CD14-positive monocyte (primary cell): ENCODE data around the gene NLRC5. TPM values are rescaled to one million over a fixed set of nuclear protein-coding genes. Genes with fewer than 3 reads are reported as not detected.

ENCODE experiments used
- DNase-seq, 3 donors: peaks; one replicate each; pipeline ENCODE4 v3.0.0-alpha.2; 2011 to 2022
- H2AFZ ChIP-seq: 2 replicates; pipeline ENCODE4 v1.6.0; 2012; ENCODE audit warnings: mild to moderate bottlenecking, low read depth, low read length, inconsistent platforms; ENCODE audit not compliant: insufficient read depth, poor library complexity, severe bottlenecking
- H3K27ac ChIP-seq, 2 donors: 1 replicate in 1 of 2; 2 replicates in 1 of 2; pipeline ENCODE4 v1.5.1; 2012 to 2013; ENCODE audit warnings: low read length in 2 of 2, control low read depth in 1 of 2, inconsistent platforms in 1 of 2, low read depth in 1 of 2, mild to moderate bottlenecking in 1 of 2
- H3K27me3 ChIP-seq, 2 donors: one replicate each; pipeline versions ENCODE4 v1.6.0 to v1.6.1; 2011 to 2013; ENCODE audit warnings: low read length in 2 of 2; ENCODE audit not compliant: control insufficient read depth in 2 of 2, insufficient read depth in 2 of 2
- H3K36me3 ChIP-seq, 2 donors: replicated peaks in 1 of 2; 1 replicate in 1 of 2; 2 replicates in 1 of 2; pipeline versions ENCODE4 v1.5.1 to v1.6.1; 2012 to 2013; ENCODE audit warnings: low read length in 2 of 2, control low read depth in 1 of 2, inconsistent platforms in 1 of 2, mild to moderate bottlenecking in 1 of 2; ENCODE audit not compliant: insufficient read depth in 2 of 2, control insufficient read depth in 1 of 2
- H3K4me1 ChIP-seq, 2 donors: 1 replicate in 1 of 2; 2 replicates in 1 of 2; pipeline versions ENCODE4 v1.5.1 to v1.6.1; 2012 to 2013; ENCODE audit warnings: low read length in 2 of 2, control low read depth in 1 of 2, inconsistent platforms in 1 of 2, mild to moderate bottlenecking in 1 of 2, moderate library complexity in 1 of 2; ENCODE audit not compliant: insufficient read depth in 2 of 2, control insufficient read depth in 1 of 2
- H3K4me2 ChIP-seq: replicated peaks from 2 replicates; pipeline ENCODE3; 2012; ENCODE audit warnings: low read length, moderate library complexity, mild to moderate bottlenecking; ENCODE audit not compliant: poor library complexity, severe bottlenecking; ENCODE audit errors: extremely low read depth
- H3K4me3 ChIP-seq, 3 experiments: fragments of 200-600 bp in 1 of 3; sonication (generic) in 1 of 3; replicated peaks in 1 of 3; 1 replicate in 2 of 3; 2 replicates in 1 of 3; pipeline ENCODE4 v1.5.1; 2011 to 2013; ENCODE audit warnings: low read length in 3 of 3, mild to moderate bottlenecking in 3 of 3, control low read depth in 2 of 3, low read depth in 2 of 3, inconsistent platforms in 1 of 3, moderate library complexity in 1 of 3
- H3K79me2 ChIP-seq: 2 replicates; pipeline ENCODE4 v1.6.0; 2012; ENCODE audit warnings: mild to moderate bottlenecking, control low read depth, inconsistent platforms, low read length, moderate library complexity; ENCODE audit not compliant: insufficient read depth
- H3K9ac ChIP-seq: 2 replicates; pipeline ENCODE4 v1.6.0; 2017; ENCODE audit warnings: low read length, mild to moderate bottlenecking; ENCODE audit not compliant: insufficient read depth, poor library complexity, severe bottlenecking
- H3K9me3 ChIP-seq, 2 donors: replicated peaks in 1 of 2; 1 replicate in 1 of 2; 2 replicates in 1 of 2; pipeline versions ENCODE4 v1.5.1 to v1.6.1; 2012 to 2013; ENCODE audit warnings: low read length in 2 of 2, control low read depth in 1 of 2; ENCODE audit not compliant: control insufficient read depth in 1 of 2, insufficient read depth in 1 of 2
- H4K20me1 ChIP-seq: 2 replicates; pipeline ENCODE4 v1.6.0; 2012; ENCODE audit warnings: mild to moderate bottlenecking, low read length, control low read depth, moderate library complexity; ENCODE audit not compliant: insufficient read depth
- H3K27ac Mint-ChIP-seq, 7 donors: one replicate each; pipeline ENCODE4 v1.8.0; 2020; ENCODE audit warnings: mild to moderate bottlenecking in 7 of 7, mixed read lengths in 7 of 7, moderate library complexity in 6 of 7, inconsistent platforms in 2 of 7
- H3K27me3 Mint-ChIP-seq, 3 donors: one replicate each; pipeline ENCODE4 v1.8.0; 2021 to 2022; ENCODE audit warnings: low read depth in 3 of 3, mild to moderate bottlenecking in 3 of 3, mixed read lengths in 3 of 3, moderate library complexity in 3 of 3, inconsistent platforms in 1 of 3
- H3K36me3 Mint-ChIP-seq, 2 donors: one replicate each; pipeline ENCODE4 v1.8.0; 2020; ENCODE audit warnings: mixed read lengths in 2 of 2, inconsistent platforms in 1 of 2, mild to moderate bottlenecking in 1 of 2
- H3K4me1 Mint-ChIP-seq: one replicate; pipeline ENCODE4 v1.8.0; 2020; ENCODE audit warnings: mild to moderate bottlenecking, mixed read lengths
- H3K4me3 Mint-ChIP-seq, 2 donors: one replicate each; pipeline ENCODE4 v1.8.0; 2020; ENCODE audit warnings: mild to moderate bottlenecking in 2 of 2, mixed read lengths in 2 of 2, moderate library complexity in 1 of 2
- H3K9me3 Mint-ChIP-seq, 7 donors: one replicate each; pipeline ENCODE4 v1.8.0; 2020 to 2022; ENCODE audit warnings: mixed read lengths in 7 of 7, mild to moderate bottlenecking in 6 of 7, moderate library complexity in 6 of 7, inconsistent platforms in 2 of 7
- WGBS: methylation state at CpG from one replicate; pipeline ENCODE4 v1.1.5; 2013; ENCODE audit warnings: missing lambda C conversion rate; ENCODE audit not compliant: insufficient coverage; 5-methylcytosine and 5-hydroxymethylcytosine counted together
- intact Hi-C, 2 donors: fragments of 100-400 bp; cut with micrococcal nuclease; formaldehyde crosslinking; loops; one replicate each; pipeline versions ENCODE4 v1.15.0 to v1.15.1; 2023
- polyA plus RNA-seq, 3 donors: library from polyadenylated mRNA; depleted of rRNA in 1 of 3; unstranded in 2 of 3; stranded (reverse) in 1 of 3; fragments of 300-500 nt in 2 of 3; fragments of >200 nt in 1 of 3; fragmentation: Illumina TruSeq in 2 of 3; gene quantifications; 1 replicate in 2 of 3; 2 replicates in 1 of 3; pipeline ENCODE4 v1.2.3, GENCODE V29; 2012 to 2021
- TF ChIP-seq, protein P1 (sequence below): fragments of 200-600 bp; IDR thresholded peaks from one replicate; pipeline ENCODE4 v1.8.0; 2022; ENCODE audit warnings: antibody characterized with exemption, mild to moderate bottlenecking

The NLRC5 gene
- polyA plus RNA-seq, 3 donors = 10.3 to 171 (median 21.6) TPM

DNA sequence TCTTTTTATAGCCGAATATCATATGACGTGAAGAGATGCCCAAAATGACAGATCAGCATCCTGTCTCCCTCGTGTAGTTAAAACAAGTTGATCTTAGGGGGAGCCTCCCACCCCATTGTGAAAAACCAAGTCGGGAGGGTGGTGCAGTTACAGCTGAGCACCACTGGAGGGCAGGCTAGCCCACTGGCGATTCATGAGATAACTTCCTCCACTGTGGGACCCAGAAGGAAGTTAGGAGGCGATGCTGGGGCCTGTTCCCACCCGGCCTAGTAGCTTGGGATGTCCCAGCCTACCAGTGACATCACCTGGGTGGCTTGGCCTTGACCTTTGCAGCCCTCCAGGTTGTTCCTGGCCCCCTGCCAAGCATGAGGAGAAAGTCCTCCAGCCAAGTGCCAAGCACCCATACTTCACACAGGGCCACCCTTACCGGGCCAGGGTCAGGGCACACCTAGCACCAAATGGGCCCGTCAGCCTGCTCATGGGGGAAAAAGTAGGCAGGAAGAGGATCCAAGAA is 95.0 kb downstream of the NLRC5 start:
- no peaks in the 10 kb centered on the region for H3K9me3 ChIP-seq
- peaks cover 29% of the 10 kb centered on the region for H3K4me1 Mint-ChIP-seq
- TF ChIP-seq, protein P1, sequence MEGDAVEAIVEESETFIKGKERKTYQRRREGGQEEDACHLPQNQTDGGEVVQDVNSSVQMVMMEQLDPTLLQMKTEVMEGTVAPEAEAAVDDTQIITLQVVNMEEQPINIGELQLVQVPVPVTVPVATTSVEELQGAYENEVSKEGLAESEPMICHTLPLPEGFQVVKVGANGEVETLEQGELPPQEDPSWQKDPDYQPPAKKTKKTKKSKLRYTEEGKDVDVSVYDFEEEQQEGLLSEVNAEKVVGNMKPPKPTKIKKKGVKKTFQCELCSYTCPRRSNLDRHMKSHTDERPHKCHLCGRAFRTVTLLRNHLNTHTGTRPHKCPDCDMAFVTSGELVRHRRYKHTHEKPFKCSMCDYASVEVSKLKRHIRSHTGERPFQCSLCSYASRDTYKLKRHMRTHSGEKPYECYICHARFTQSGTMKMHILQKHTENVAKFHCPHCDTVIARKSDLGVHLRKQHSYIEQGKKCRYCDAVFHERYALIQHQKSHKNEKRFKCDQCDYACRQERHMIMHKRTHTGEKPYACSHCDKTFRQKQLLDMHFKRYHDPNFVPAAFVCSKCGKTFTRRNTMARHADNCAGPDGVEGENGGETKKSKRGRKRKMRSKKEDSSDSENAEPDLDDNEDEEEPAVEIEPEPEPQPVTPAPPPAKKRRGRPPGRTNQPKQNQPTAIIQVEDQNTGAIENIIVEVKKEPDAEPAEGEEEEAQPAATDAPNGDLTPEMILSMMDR = peak; percentile 99
- H2AFZ ChIP-seq = peak overlapping the region; percentile 54
- H3K27me3 ChIP-seq = no peaks in the 10 kb centered on the region
- H3K27ac Mint-ChIP-seq = peak overlapping the region; percentile 73 to 94 (median 86)
- H3K9me3 Mint-ChIP-seq = no peaks in the 10 kb centered on the region
- H4K20me1 ChIP-seq = no peaks in the 10 kb centered on the region
- no peak overlapping the region for H3K9ac ChIP-seq
- H3K27ac ChIP-seq = peak overlapping the region; percentile 82 to 84
- H3K36me3 Mint-ChIP-seq = peaks cover 22 to 42% of the 10 kb centered on the region in 2 donors
- DNase-seq = peak; percentile 70 to 84 (median 83)
- peak overlapping the region in 1 of 3 experiments; percentile 30 for H3K4me3 ChIP-seq
- no peaks in the 10 kb centered on the region for H3K79me2 ChIP-seq
- intact Hi-C loops = loop anchor here (2.0 to 5.0 kb wide), 2 partner anchors 82 to 83 kb away; no protein-coding TSS in a partner anchor
- 0% methylated on average over 3 of the region's 9 CpGs for WGBS
- H3K4me2 ChIP-seq = peak overlapping the region; percentile 58
- peaks cover 20% of the 10 kb centered on the region in 2 donors for H3K4me1 ChIP-seq
- peak overlapping the region in 1 of 2 donors; percentile 42 for H3K4me3 Mint-ChIP-seq
- H3K36me3 ChIP-seq = peaks cover 40 to 44% of the 10 kb centered on the region in 2 donors
- H3K27me3 Mint-ChIP-seq = peaks cover 0 to 2% (median 0%) of the 10 kb centered on the region in 3 donors

DNA sequence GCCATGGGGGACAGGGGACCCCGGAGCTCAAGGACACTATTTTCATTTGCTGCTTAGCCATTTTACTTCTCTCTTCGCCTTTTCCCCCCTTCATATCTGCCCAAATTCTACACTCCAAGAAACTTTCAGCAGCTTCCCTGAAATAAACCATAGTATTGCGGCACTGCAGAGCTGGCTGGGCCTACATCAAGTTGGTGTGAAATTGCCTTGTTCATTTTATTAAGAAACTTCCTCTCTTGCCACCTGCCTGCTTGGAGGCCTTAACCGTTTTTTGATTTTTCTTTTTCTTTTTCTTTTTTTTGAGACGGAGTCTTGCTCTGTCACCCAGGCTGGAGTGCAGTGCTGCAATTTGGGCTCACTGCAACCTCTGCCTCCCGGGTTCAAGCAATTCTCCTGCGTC is 95.6 kb downstream of the NLRC5 start:
- TF ChIP-seq, protein P1 = no peak
- H3K9ac ChIP-seq = no peak overlapping the region
- no peaks in the 10 kb centered on the region for H3K79me2 ChIP-seq
- Mint-ChIP-seq H3K4me1 (peaks cover 35% of the 10 kb centered on the region), H3K27me3 (peaks cover 0 to 2% (median 0%) of the 10 kb centered on the region in 3 donors), H3K27ac (peak overlapping the region; percentile 73 to 94 (median 86)), H3K9me3 (no peaks in the 10 kb centered on the region), H3K36me3 (peaks cover 15 to 35% of the 10 kb centered on the region in 2 donors), H3K4me3 (peak overlapping the region in 1 of 2 donors; percentile 55)
- H3K4me1 ChIP-seq = peaks cover 24 to 27% of the 10 kb centered on the region in 2 donors
- peak overlapping the region; percentile 54 for H2AFZ ChIP-seq
- 6% methylated on average over 5 of the region's 7 CpGs for WGBS
- no peaks in the 10 kb centered on the region for H4K20me1 ChIP-seq
- intact Hi-C loops = loop anchor here (2.0 to 5.0 kb wide), 2 partner anchors 82 kb away; no protein-coding TSS in a partner anchor
- H3K27ac ChIP-seq = peak overlapping the region; percentile 82 to 84
- H3K36me3 ChIP-seq = peaks cover 33 to 38% of the 10 kb centered on the region in 2 donors
- peak overlapping the region; percentile 58 for H3K4me2 ChIP-seq
- no peaks in the 10 kb centered on the region for H3K27me3 ChIP-seq
- DNase-seq = peak in 2 of 3 donors; percentile 33 to 57
- H3K4me3 ChIP-seq = peak overlapping the region in 1 of 3 experiments; percentile 30
- no peaks in the 10 kb centered on the region for H3K9me3 ChIP-seq
